ENCODE data around the gene MAML2. TPM values are rescaled to one million over a fixed set of nuclear protein-coding genes. Genes with fewer than 3 reads are reported as not detected.
A peak's percentile ranks its signal among the peaks of the same experiment; 100 is the strongest.

Gene MAML2
- total and polyA plus RNA-seq, 7 donors: 2.8 to 20.7 (median 11.8) TPM

- intact Hi-C loops (cut with DNase I): no loop called here
- no peaks in the 10 kb centered on the region for H3K27me3 ChIP-seq
- H3K4me3 ChIP-seq: no peak overlapping the region
- H3K36me3 ChIP-seq: peaks cover 0 to 5% (median 0%) of the 10 kb centered on the region in 4 donors
- TF ChIP-seq POLR2A (IDR thresholded peaks at IDR 0.05): no peak
- TF ChIP-seq, protein P1, sequence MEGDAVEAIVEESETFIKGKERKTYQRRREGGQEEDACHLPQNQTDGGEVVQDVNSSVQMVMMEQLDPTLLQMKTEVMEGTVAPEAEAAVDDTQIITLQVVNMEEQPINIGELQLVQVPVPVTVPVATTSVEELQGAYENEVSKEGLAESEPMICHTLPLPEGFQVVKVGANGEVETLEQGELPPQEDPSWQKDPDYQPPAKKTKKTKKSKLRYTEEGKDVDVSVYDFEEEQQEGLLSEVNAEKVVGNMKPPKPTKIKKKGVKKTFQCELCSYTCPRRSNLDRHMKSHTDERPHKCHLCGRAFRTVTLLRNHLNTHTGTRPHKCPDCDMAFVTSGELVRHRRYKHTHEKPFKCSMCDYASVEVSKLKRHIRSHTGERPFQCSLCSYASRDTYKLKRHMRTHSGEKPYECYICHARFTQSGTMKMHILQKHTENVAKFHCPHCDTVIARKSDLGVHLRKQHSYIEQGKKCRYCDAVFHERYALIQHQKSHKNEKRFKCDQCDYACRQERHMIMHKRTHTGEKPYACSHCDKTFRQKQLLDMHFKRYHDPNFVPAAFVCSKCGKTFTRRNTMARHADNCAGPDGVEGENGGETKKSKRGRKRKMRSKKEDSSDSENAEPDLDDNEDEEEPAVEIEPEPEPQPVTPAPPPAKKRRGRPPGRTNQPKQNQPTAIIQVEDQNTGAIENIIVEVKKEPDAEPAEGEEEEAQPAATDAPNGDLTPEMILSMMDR (IDR thresholded peaks at IDR 0.05): no peak
- H3K9me3 ChIP-seq: no peaks in the 10 kb centered on the region
- no peak for DNase-seq
- WGBS, 2 donors: 70 to 78% methylated on average over 1 of the region's 1 CpG
- H3K4me1 ChIP-seq: peaks cover 0 to 18% (median 14%) of the 10 kb centered on the region in 4 donors
- peak overlapping the region in 1 of 4 donors; percentile 31 for H3K27ac ChIP-seq
Measured at GRCh38 chr11:96267001-96267495, 75.9 kb downstream of the MAML2 start.

GRCh38 chr11:96265972-96266371, 77.0 kb downstream of the MAML2 start:
- no peaks in the 10 kb centered on the region for H3K9me3 ChIP-seq
- H3K4me1 ChIP-seq: peaks cover 0 to 18% (median 14%) of the 10 kb centered on the region in 4 donors
- peaks cover 0 to 5% (median 0%) of the 10 kb centered on the region in 4 donors for H3K36me3 ChIP-seq
- 93 to 96% methylated on average over 9 of the region's 9 CpGs for WGBS, 2 donors
- intact Hi-C loops (cut with DNase I): no loop called here
- H3K27ac ChIP-seq: no peak overlapping the region
- H3K4me3 ChIP-seq: no peak overlapping the region
- H3K27me3 ChIP-seq: no peaks in the 10 kb centered on the region
- TF ChIP-seq EP300 (IDR thresholded peaks at IDR 0.05) (no peak), POLR2A (IDR thresholded peaks at IDR 0.05) (no peak), POLR2AphosphoS5 (IDR thresholded peaks at IDR 0.05) (no peak)
- TF ChIP-seq, protein P1 (IDR thresholded peaks at IDR 0.05): no peak
- DNase-seq: no peak

GRCh38 chr11:96265220-96265737, 77.7 kb downstream of the MAML2 start:
- DNase-seq: no peak
- Histone ChIP-seq H3K4me1 (peaks cover 0 to 18% (median 15%) of the 10 kb centered on the region in 4 donors), H3K36me3 (no peaks in the 10 kb centered on the region), H3K9me3 (no peaks in the 10 kb centered on the region), H3K4me3 (no peak overlapping the region), H3K27ac (peak overlapping the region in 1 of 4 donors; percentile 6), H3K27me3 (no peaks in the 10 kb centered on the region)
- TF ChIP-seq POLR2AphosphoS5 (IDR thresholded peaks at IDR 0.05) (no peak), EP300 (IDR thresholded peaks at IDR 0.05) (no peak), POLR2A (IDR thresholded peaks at IDR 0.05) (no peak)
- TF ChIP-seq, protein P1 (IDR thresholded peaks at IDR 0.05): no peak
- intact Hi-C loops (cut with DNase I): no loop called here
- WGBS, 2 donors: 79 to 90% methylated on average over 8 of the region's 8 CpGs

DNA sequence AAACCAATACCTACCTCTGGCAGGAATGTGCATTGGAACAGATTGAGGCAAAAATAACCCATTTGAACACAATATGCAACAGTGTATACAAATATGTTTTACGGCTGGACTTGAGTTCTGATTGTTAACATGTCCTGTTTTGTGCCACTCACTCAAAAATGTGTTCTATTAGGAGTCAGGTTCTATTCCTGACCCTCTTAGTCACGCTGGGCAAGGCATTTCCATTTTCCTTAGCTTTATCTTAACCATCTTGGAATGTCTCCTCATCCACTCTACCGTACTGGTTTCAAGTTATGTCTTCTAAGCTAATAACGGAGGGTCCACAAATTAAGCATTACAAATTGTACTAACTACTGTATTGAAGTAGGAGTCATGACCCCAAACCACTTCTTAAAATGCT, 78.6 kb downstream of the MAML2 start:
- intact Hi-C loops (cut with DNase I): no loop called here
- DNase-seq: no peak
- no peaks in the 10 kb centered on the region for H3K36me3 ChIP-seq
- H3K9me3 ChIP-seq: no peaks in the 10 kb centered on the region
- no peaks in the 10 kb centered on the region for H3K27me3 ChIP-seq
- TF ChIP-seq POLR2AphosphoS5 (IDR thresholded peaks at IDR 0.05) (no peak), POLR2A (IDR thresholded peaks at IDR 0.05) (no peak), EP300 (IDR thresholded peaks at IDR 0.05) (no peak)
- TF ChIP-seq, protein P1 (IDR thresholded peaks at IDR 0.05): no peak
- peaks cover 0 to 23% (median 16%) of the 10 kb centered on the region in 4 donors for H3K4me1 ChIP-seq
- WGBS, 2 donors: 87 to 88% methylated on average over 4 of the region's 4 CpGs
- no peak overlapping the region for H3K4me3 ChIP-seq
- H3K27ac ChIP-seq: no peak overlapping the region
